Ishikawa (cell line): Measurements from ENCODE around the gene KLHL3.

ENCODE experiments used
- CEBPB ChIP-seq: IDR thresholded peaks from 2 replicates; pipeline ENCODE4 v1.6.1; 2012
- CREB1 ChIP-seq: IDR thresholded peaks from 2 replicates; pipeline ENCODE4 v1.6.1; 2012; ENCODE audit warnings: low read depth
- EGR1 ChIP-seq: IDR thresholded peaks from 2 replicates; pipeline ENCODE4 v1.6.1; 2012
- EP300 ChIP-seq: IDR thresholded peaks from 2 replicates; pipeline ENCODE4 v1.6.1; 2012; ENCODE audit warnings: borderline replicate concordance
- FOXM1 ChIP-seq: IDR thresholded peaks from 2 replicates; pipeline ENCODE4 v1.6.1; 2012; ENCODE audit warnings: low read depth, borderline replicate concordance
- NFIC ChIP-seq: IDR thresholded peaks from 2 replicates; pipeline ENCODE4 v1.6.1; 2012
- RAD21 ChIP-seq: IDR thresholded peaks from 2 replicates; pipeline ENCODE4 v1.6.1; 2012; ENCODE audit warnings: low read depth
- TAF1 ChIP-seq: IDR thresholded peaks from 2 replicates; pipeline ENCODE4 v1.6.1; 2012; ENCODE audit warnings: low read depth, mild to moderate bottlenecking
- TCF12 ChIP-seq: IDR thresholded peaks from 2 replicates; pipeline ENCODE4 v1.6.1; 2012; ENCODE audit warnings: low read depth
- TEAD4 ChIP-seq: IDR thresholded peaks from 2 replicates; pipeline ENCODE4 v1.6.1; 2012
- YY1 ChIP-seq: IDR thresholded peaks from 2 replicates; pipeline ENCODE4 v1.6.1; 2012; ENCODE audit warnings: low read depth
- ZBTB7A ChIP-seq: IDR thresholded peaks from 2 replicates; pipeline ENCODE4 v1.6.1; 2012; ENCODE audit warnings: low read depth
- TF ChIP-seq, protein P1 (sequence below): IDR thresholded peaks from 2 replicates; pipeline ENCODE4 v1.6.1; 2012
- TF ChIP-seq, protein P2 (sequence below): IDR thresholded peaks from 2 replicates; pipeline ENCODE4 v1.6.1; 2012; ENCODE audit warnings: low read depth, mild to moderate bottlenecking
- TF ChIP-seq, protein P3 (sequence below): IDR thresholded peaks from 2 replicates; pipeline ENCODE4 v1.6.1; 2012

KLHL3 gene

DNA sequence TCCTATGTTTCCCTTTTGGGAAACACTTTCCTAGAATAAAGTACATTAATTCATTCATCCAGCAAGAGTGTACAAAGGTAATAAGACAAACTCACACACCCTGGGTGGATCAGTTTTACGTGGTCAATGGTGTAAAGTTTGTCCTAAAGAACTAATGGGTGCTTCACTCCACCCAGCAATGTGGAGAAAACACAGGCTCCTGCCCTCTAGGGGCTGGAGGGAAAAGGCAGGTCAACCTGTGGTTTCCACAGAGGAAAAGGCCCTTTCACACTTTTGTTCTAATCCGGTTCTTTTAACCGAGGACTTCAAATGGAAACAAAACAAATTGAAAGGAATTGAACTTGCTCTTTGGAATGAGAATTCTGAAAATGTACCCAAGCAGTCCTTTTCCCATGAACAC lies 155.9 kb downstream of the KLHL3 start:
- TF ChIP-seq YY1 (no peak), TAF1 (no peak), TCF12 (no peak), TEAD4 (no peak), CEBPB (no peak), EGR1 (no peak), RAD21 (no peak)
- TF ChIP-seq, protein P1, sequence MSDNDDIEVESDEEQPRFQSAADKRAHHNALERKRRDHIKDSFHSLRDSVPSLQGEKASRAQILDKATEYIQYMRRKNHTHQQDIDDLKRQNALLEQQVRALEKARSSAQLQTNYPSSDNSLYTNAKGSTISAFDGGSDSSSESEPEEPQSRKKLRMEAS = no peak
- TF ChIP-seq, protein P2, sequence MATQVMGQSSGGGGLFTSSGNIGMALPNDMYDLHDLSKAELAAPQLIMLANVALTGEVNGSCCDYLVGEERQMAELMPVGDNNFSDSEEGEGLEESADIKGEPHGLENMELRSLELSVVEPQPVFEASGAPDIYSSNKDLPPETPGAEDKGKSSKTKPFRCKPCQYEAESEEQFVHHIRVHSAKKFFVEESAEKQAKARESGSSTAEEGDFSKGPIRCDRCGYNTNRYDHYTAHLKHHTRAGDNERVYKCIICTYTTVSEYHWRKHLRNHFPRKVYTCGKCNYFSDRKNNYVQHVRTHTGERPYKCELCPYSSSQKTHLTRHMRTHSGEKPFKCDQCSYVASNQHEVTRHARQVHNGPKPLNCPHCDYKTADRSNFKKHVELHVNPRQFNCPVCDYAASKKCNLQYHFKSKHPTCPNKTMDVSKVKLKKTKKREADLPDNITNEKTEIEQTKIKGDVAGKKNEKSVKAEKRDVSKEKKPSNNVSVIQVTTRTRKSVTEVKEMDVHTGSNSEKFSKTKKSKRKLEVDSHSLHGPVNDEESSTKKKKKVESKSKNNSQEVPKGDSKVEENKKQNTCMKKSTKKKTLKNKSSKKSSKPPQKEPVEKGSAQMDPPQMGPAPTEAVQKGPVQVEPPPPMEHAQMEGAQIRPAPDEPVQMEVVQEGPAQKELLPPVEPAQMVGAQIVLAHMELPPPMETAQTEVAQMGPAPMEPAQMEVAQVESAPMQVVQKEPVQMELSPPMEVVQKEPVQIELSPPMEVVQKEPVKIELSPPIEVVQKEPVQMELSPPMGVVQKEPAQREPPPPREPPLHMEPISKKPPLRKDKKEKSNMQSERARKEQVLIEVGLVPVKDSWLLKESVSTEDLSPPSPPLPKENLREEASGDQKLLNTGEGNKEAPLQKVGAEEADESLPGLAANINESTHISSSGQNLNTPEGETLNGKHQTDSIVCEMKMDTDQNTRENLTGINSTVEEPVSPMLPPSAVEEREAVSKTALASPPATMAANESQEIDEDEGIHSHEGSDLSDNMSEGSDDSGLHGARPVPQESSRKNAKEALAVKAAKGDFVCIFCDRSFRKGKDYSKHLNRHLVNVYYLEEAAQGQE = no peak

DNA sequence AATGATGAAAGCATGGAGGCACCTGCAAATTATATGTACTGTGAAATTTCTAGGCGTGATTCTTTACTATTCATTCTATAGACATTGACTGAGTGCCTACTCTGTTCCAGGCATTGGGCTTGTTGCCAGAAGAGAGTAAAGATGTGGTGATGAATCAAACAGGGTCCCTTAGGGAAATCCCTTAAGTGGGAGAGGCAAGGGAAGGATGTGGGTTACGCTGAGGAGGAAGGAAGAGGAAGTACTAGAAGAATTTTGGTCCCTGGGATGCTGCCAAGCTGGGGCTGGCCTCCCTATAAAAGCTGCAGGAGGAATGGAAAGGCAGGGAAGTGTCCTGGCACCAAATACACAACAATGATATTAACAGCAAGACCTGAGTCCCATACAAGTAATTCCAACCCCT lies 160.0 kb downstream of the KLHL3 start:
- TF ChIP-seq EP300 (no peak), FOXM1 (no peak), TCF12 (no peak), NFIC (no peak), YY1 (no peak), RAD21 (no peak), TAF1 (no peak), ZBTB7A (no peak), CREB1 (no peak), CEBPB (no peak), TEAD4 (no peak), EGR1 (no peak)
- TF ChIP-seq, protein P3, sequence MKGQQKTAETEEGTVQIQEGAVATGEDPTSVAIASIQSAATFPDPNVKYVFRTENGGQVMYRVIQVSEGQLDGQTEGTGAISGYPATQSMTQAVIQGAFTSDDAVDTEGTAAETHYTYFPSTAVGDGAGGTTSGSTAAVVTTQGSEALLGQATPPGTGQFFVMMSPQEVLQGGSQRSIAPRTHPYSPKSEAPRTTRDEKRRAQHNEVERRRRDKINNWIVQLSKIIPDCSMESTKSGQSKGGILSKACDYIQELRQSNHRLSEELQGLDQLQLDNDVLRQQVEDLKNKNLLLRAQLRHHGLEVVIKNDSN = no peak
- TF ChIP-seq, protein P1 = no peak
- TF ChIP-seq, protein P2 = no peak

DNA sequence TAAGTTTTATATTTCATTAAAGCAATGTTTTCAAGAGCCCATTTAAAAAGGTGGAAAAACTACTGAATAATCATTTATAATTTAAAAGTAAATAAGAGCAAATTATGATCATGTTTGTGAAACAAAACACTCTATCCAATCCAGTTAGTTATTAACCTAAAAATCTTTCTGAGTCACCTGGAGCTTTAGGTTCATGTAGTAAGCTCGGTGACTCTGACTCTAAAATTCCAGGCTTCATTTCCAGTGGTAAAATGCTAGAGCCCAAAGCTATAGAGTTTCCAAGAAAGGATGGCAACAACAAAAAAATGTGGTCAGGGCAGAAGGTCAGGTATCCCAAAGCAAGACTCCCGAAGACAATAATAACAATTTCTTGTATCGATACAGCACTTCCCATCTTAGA lies 160.7 kb downstream of the KLHL3 start:
- no peak for TF ChIP-seq YY1
- no peak for TF ChIP-seq ZBTB7A
- TF ChIP-seq TEAD4 = no peak
- TF ChIP-seq CEBPB = no peak
- TF ChIP-seq RAD21 = no peak
- no peak for TF ChIP-seq FOXM1
- TF ChIP-seq, protein P3 = no peak
- TF ChIP-seq, protein P1 = no peak
- TF ChIP-seq TAF1 = no peak

DNA sequence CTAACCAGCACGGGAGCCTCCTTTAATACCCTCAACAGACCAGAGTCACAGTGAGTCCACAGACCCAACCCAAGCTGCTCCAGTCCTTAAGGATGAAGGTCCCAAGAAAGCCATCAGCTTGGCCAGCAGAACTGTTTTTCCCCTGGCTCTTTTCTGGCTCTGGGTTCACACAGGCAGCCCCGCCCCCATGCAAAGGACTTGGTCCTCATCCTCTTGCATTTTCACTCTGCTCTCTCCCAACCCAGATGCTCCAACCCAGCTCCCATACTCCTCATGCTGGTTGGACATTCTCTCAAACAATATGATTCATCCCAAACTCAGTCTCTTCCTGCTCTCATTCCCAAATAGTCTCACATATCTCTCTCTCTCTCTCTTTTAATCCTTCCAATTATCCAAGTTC lies 162.5 kb downstream of the KLHL3 start:
- TF ChIP-seq, protein P1 = no peak
- no peak for TF ChIP-seq ZBTB7A

DNA sequence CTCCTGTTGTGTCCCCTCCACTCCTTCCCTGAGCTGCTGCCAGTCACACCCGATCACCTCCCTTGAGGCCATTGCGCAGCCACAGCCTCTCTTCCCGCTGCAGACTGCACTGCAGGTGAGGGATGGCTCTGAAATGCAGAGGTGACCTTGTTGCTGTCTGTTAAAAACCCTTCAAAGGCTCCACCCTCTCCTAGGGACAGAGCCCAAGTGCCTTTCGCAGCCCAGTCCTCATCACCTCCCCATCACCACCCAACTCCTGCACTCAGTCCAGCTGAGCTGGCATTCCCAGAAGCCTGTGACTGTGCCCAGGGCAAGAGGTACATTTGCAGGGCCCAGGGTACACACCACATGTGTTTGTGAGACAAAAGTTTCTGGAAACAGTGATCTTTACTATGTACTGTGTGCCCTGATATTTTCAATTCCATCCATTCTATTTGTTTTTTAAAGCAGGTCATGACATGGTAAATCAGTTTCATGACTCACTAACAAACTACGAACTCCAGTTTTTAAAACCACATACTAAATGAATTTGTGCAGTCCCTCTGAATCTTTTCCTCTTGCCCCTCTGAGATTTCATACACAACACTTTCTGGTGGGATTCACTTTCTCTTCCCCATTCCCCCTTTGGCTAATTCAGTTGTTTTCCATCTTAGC lies 163.7 kb downstream of the KLHL3 start:
- TF ChIP-seq, protein P1 = no peak
- TF ChIP-seq NFIC = no peak
- TF ChIP-seq EGR1 = no peak
- no peak for TF ChIP-seq CEBPB
- TF ChIP-seq EP300 = no peak
- TF ChIP-seq TEAD4 = no peak
- TF ChIP-seq ZBTB7A = no peak
- TF ChIP-seq CREB1 = no peak
- TF ChIP-seq, protein P2 = no peak
- no peak for TF ChIP-seq TAF1
- no peak for TF ChIP-seq YY1
- no peak for TF ChIP-seq TCF12
- TF ChIP-seq RAD21 = no peak
